Small intestine (tissue), 7 donors: ENCODE measurements around the gene LDLRAP1. TPM values are rescaled to one million over a fixed set of nuclear protein-coding genes. Genes with fewer than 3 reads are reported as not detected.

Source experiments
- DNase-seq, 2 donors: peaks; one replicate each; pipeline versions ENCODE4 v3.0.0 to v3.0.0-alpha.2; 2013
- FAIRE-seq: peaks from 2 replicates; lab custom pipeline; 2012; peaks lifted over from hg19 to GRCh38; lab: Jason Lieb, UNC
- H3K27ac ChIP-seq, 3 donors: one replicate each; pipeline ENCODE4 v1.5.1; 2013; ENCODE audit warnings: low read length in 2 of 3, mild to moderate bottlenecking in 2 of 3, control low read depth in 1 of 3, inconsistent platforms in 1 of 3, low read depth in 1 of 3, moderate library complexity in 1 of 3
- H3K27me3 ChIP-seq, 3 donors: one replicate each; pipeline ENCODE4 v1.6.1; 2013; ENCODE audit warnings: low read length in 3 of 3, inconsistent platforms in 1 of 3; ENCODE audit not compliant: control insufficient read depth in 3 of 3, insufficient read depth in 3 of 3
- H3K36me3 ChIP-seq, 3 donors: one replicate each; pipeline ENCODE4 v1.6.1; 2013; ENCODE audit warnings: low read length in 3 of 3, inconsistent platforms in 1 of 3, low read depth in 1 of 3, mild to moderate bottlenecking in 1 of 3, moderate library complexity in 1 of 3; ENCODE audit not compliant: control insufficient read depth in 3 of 3, insufficient read depth in 2 of 3
- H3K4me1 ChIP-seq, 3 donors: one replicate each; pipeline ENCODE4 v1.6.1; 2013; ENCODE audit warnings: low read length in 2 of 3, inconsistent platforms in 1 of 3, low read depth in 1 of 3, mild to moderate bottlenecking in 1 of 3, moderate library complexity in 1 of 3; ENCODE audit not compliant: control insufficient read depth in 3 of 3, insufficient read depth in 2 of 3
- H3K4me3 ChIP-seq, 3 donors: one replicate each; pipeline ENCODE4 v1.5.1; 2013; ENCODE audit warnings: low read length in 3 of 3, control low read depth in 1 of 3, inconsistent platforms in 1 of 3, low read depth in 1 of 3, mild to moderate bottlenecking in 1 of 3, moderate library complexity in 1 of 3
- H3K9me3 ChIP-seq, 2 donors: one replicate each; pipeline ENCODE4 v1.6.1; 2013; ENCODE audit warnings: low read depth in 1 of 2, low read length in 1 of 2; ENCODE audit not compliant: control insufficient read depth in 2 of 2, insufficient read depth in 1 of 2
- WGBS, 3 donors: extraction: QIAGEN DNeasy Blood & Tissue Kit; methylation state at CpG; one replicate each; pipeline ENCODE4 v1.1.7; 2013; 5-methylcytosine and 5-hydroxymethylcytosine counted together
- polyA plus RNA-seq, 4 donors: library from polyadenylated mRNA; stranded (reverse) in 3 of 4; unstranded in 1 of 4; fragments of 200-250 nt in 3 of 4; fragments of 120-200 nt in 1 of 4; gene quantifications; one replicate each; pipeline versions ENCODE4 v1.2.1 to v1.2.3, GENCODE V29; 2013
- donor health status: healthy with polysubstance abuse.
- donor health status: control.
- donor health status: control.
- donor health status: Bipolar disorder and iron deficiency.
- donor health status: healthy.

Gene LDLRAP1
- polyA plus RNA-seq, 4 donors, result 9.5 to 23.3 (median 15.6) TPM

- Histone ChIP-seq H3K36me3 (no peaks in the 10 kb centered on the region), H3K27ac (no peak overlapping the region), H3K9me3 (no peaks in the 10 kb centered on the region), H3K27me3 (peaks cover 0 to 9% (median 0%) of the 10 kb centered on the region in 3 donors), H3K4me3 (no peak overlapping the region), H3K4me1 (peaks cover 0 to 7% (median 0%) of the 10 kb centered on the region in 3 donors)
- WGBS, 3 donors, result 77 to 85% (median 83%) methylated on average over 3 of the region's 3 CpGs
- FAIRE-seq (no peak), DNase-seq (no peak)
Observed at GRCh38 chr1:25612421-25612820, 69.0 kb downstream of the LDLRAP1 start.

- Histone ChIP-seq H3K36me3 (no peaks in the 10 kb centered on the region), H3K27me3 (peaks cover 0 to 14% (median under 1%) of the 10 kb centered on the region in 3 donors), H3K27ac (no peak overlapping the region), H3K4me3 (no peak overlapping the region), H3K4me1 (peaks cover 0 to 12% (median 0%) of the 10 kb centered on the region in 3 donors), H3K9me3 (no peaks in the 10 kb centered on the region)
- WGBS, 3 donors, result 86 to 90% (median 87%) methylated on average over 3 of the region's 3 CpGs
- DNase-seq, result no peak
- no peak for FAIRE-seq
Observed at GRCh38 chr1:25613091-25613490, 69.7 kb downstream of the LDLRAP1 start.

DNA sequence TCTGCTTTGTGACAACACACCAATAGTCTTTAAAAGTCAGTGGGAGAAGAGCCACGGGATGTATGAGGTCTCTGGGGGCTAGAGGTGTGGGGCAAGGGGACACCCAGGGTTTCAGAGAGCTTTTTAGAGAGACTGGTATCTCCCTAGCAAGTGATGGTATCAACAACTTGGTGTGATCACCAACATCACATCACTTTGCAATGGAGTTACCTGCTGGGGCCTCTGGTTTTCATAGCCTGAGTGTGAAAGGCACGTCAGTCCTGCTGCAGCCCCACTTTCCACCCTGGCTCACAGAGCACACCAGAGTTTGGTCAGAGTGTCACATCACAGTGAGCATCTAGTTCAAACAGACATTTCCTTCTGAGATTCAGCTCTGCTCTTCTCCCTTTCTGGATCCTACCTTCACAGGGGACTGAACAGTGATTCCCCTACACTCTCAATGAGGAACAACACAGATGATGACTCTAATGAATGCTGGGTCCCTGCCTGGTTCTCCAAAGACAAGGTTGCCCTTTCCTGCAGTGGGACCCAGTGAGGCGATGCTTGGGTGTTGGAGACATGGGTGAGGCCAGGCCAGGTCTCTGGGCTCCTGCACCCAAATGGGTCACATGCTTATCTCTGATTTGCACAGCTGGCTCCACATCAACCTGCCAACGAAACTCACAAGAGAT, 71.2 kb downstream of the LDLRAP1 start:
- H3K9me3 ChIP-seq, result no peaks in the 10 kb centered on the region
- 43 to 64% (median 47%) methylated on average over 4 of the region's 4 CpGs for WGBS, 3 donors
- peaks cover 0 to 27% (median 2%) of the 10 kb centered on the region in 3 donors for H3K27me3 ChIP-seq
- FAIRE-seq (no peak), DNase-seq (no peak)
- H3K36me3 ChIP-seq, result no peaks in the 10 kb centered on the region
- H3K4me1 ChIP-seq, result peaks cover 0 to 17% (median 0%) of the 10 kb centered on the region in 3 donors
- H3K4me3 ChIP-seq, result no peak overlapping the region
- H3K27ac ChIP-seq, result no peak overlapping the region

GRCh38 chr1:25615172-25615541, 71.8 kb downstream of the LDLRAP1 start:
- H3K4me3 ChIP-seq, result no peak overlapping the region
- WGBS, 3 donors, result 27 to 55% (median 30%) methylated on average over 7 of the region's 7 CpGs
- H3K27ac ChIP-seq, result no peak overlapping the region
- H3K4me1 ChIP-seq, result peaks cover 0 to 17% (median 0%) of the 10 kb centered on the region in 3 donors
- no peak for DNase-seq
- no peaks in the 10 kb centered on the region for H3K9me3 ChIP-seq
- FAIRE-seq, result no peak
- no peaks in the 10 kb centered on the region for H3K36me3 ChIP-seq
- H3K27me3 ChIP-seq, result peaks cover 0 to 28% (median 2%) of the 10 kb centered on the region in 3 donors

DNA sequence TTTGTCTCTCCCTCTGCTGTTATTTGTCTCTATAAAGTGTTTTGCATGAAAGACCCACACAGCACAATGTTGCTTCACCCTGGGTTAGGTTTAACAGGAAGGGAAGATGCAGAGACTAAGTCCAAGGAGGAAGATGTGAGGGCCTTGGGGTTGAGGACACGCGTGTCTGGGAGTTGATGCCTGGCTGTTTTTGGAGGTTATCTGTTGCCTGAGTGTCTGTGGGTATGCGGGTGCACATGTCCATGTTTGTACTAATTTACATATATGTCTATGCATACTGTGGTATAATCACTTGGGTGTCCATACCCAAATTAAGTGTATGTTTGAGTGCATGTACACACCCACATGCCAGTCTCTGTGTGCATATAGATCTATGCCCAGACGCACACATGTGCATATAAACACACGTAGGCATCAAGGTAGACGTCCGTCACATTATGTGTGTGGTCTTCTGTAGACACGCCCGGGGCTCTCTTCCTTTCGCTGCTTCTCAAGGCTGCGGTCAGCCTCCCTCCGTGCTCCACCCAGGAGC, 72.2 kb downstream of the LDLRAP1 start:
- peaks cover 0 to 26% (median 2%) of the 10 kb centered on the region in 3 donors for H3K27me3 ChIP-seq
- H3K36me3 ChIP-seq, result no peaks in the 10 kb centered on the region
- H3K9me3 ChIP-seq, result no peaks in the 10 kb centered on the region
- peaks cover 0 to 15% (median 0%) of the 10 kb centered on the region in 3 donors for H3K4me1 ChIP-seq
- FAIRE-seq, result no peak
- H3K4me3 ChIP-seq, result peak overlapping the region in 2 of 3 donors; percentile 51 to 78
- DNase-seq, result peak in 1 of 2 donors; percentile 17
- 3 to 17% (median 10%) methylated on average over 12 of the region's 12 CpGs for WGBS, 3 donors
- H3K27ac ChIP-seq, result peak overlapping the region in 2 of 3 donors; percentile 16 to 17

- Histone ChIP-seq H3K27ac (peak within 1 kb of the TSS; percentile 16 to 61 (median 24)), H3K27me3 (peaks cover 0 to 26% (median 2%) of the 10 kb centered on the region in 3 donors), H3K4me3 (peak within 1 kb of the TSS; percentile 56 to 78 (median 63)), H3K9me3 (no peaks in the 10 kb centered on the region), H3K4me1 (peaks cover 0 to 15% (median 0%) of the 10 kb centered on the region in 3 donors), H3K36me3 (no peaks in the 10 kb centered on the region)
- WGBS, 3 donors, result 0 to 1% (median 1%) methylated on average over 53 to 116 of the region's 116 CpGs
- peak; percentile 75 to 91 for DNase-seq
- no peak for FAIRE-seq
Observed at GRCh38 chr1:25616095-25616986, 72.9 kb downstream of the LDLRAP1 start, which contains the start of gene MAN1C1. Gene MAN1C1 (plus strand): TSS chr1:25616791. CDS start chr1:25617798, 1,007 bp downstream.

DNA sequence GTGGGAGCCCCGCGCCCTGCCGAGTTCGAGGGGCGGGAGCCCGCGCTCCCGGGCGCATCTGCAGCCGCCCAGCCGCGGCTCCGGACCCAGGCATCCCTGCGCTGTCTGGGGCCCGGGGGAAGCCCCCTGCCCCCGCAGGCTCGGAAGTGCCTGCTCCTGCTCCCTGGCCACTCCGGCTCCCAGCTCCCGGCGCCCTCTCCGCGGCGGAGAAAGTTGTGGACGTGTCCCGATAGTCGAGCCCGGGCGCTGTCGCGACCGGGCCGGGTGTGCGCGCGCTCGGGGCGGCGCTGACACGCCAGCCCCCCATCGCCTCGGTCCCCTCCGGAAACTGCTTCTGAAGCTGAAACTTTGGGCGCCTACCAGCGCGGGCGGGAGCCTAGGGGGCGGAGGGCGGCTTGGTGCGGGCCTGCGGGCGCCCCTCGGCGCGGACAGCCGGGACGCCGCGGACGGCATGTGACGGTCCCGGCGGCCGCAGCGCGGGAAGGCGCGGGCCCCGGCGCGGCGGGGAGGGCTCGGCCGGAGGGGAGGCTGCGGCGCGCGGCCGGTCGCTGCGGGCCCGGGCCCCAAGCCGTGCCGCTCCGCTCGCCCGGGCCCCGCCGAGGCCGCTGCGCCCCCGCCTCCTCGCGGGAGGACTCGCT, 73.7 kb downstream of the LDLRAP1 start:
- DNase-seq (peak in 1 of 2 donors; percentile 43), FAIRE-seq (no peak)
- Histone ChIP-seq H3K27me3 (peaks cover 0 to 26% (median 2%) of the 10 kb centered on the region in 3 donors), H3K27ac (peak overlapping the region in 1 of 3 donors; percentile 61), H3K36me3 (no peaks in the 10 kb centered on the region), H3K4me1 (peaks cover 0 to 15% (median 0%) of the 10 kb centered on the region in 3 donors), H3K4me3 (peak overlapping the region; percentile 56 to 78 (median 63)), H3K9me3 (no peaks in the 10 kb centered on the region)
- WGBS, 3 donors, result 1% methylated on average over 37 to 94 of the region's 94 CpGs
